Testis (tissue), 2 donors: ENCODE data around the gene ARIH1.

Source experiments
- POLR2A ChIP-seq: fragments of 450-650 bp; IDR thresholded peaks from one replicate; pipeline ENCODE4 v1.6.1; 2017; ENCODE audit warnings: antibody characterized with exemption, mild to moderate bottlenecking, moderate library complexity
- TF ChIP-seq, protein P1 (sequence below), 3 experiments: fragments of 450-650 bp in 2 of 3; fragments of 200-600 bp in 1 of 3; sonication (generic) in 1 of 3; IDR thresholded peaks; one replicate each; pipeline ENCODE4 v1.5.1; 2016 to 2019; ENCODE audit warnings: antibody characterized with exemption in 3 of 3, mild to moderate bottlenecking in 2 of 3, moderate library complexity in 1 of 3

DNA sequence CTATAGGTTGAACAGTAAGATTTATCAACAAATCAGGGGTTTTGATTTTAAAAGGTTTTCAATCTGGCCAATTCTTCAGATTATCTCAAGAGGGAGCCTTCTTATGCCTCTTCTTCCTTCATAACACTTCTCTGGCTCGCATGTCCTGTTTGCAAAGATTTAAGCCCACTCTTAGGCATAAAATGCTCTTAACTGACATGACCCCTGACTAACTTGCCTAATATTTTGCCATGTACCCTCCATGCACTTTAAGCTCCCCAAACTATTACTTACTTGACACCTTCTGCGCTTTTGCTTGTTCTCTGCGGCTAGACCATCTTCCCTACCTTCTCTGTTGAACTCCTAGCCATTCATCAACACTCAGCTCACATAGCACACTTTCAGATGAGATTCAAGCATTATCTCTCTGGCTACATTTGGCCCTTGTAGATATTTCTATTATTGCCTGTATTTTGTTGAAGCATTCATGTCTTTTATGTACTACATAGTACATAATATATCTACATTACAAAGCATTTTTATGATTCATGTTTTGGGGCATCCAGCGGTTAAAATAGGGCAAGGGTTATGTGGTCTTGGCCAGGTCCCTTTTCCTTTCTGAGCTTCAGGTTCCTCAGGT is 1.0 kb upstream of the ARIH1 start:
- TF ChIP-seq, protein P1, sequence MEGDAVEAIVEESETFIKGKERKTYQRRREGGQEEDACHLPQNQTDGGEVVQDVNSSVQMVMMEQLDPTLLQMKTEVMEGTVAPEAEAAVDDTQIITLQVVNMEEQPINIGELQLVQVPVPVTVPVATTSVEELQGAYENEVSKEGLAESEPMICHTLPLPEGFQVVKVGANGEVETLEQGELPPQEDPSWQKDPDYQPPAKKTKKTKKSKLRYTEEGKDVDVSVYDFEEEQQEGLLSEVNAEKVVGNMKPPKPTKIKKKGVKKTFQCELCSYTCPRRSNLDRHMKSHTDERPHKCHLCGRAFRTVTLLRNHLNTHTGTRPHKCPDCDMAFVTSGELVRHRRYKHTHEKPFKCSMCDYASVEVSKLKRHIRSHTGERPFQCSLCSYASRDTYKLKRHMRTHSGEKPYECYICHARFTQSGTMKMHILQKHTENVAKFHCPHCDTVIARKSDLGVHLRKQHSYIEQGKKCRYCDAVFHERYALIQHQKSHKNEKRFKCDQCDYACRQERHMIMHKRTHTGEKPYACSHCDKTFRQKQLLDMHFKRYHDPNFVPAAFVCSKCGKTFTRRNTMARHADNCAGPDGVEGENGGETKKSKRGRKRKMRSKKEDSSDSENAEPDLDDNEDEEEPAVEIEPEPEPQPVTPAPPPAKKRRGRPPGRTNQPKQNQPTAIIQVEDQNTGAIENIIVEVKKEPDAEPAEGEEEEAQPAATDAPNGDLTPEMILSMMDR (IDR thresholded peaks at IDR 0.05): peak in 1 of 3 experiments; percentile 11
- no peak for TF ChIP-seq POLR2A
